Effector memory CD8-positive, alpha-beta T cell (primary cell): ENCODE measurements around the gene SNRNP200.

ENCODE experiments used
- ATAC-seq: fragments of 150-1000 bp; cut with Tn5 transposase; replicated peaks from 2 replicates; pipeline ENCODE4 v1.10.0; 2021; ENCODE audit warnings: mild to moderate bottlenecking, moderate library complexity
- DNase-seq, 3 experiments: peaks; one replicate each; pipeline ENCODE4 v3.0.0; 2021
- H3K27ac Mint-ChIP-seq, 2 donors: one replicate each; pipeline ENCODE4 v1.8.0; 2022; ENCODE audit warnings: mild to moderate bottlenecking in 2 of 2, mixed read lengths in 2 of 2, moderate library complexity in 2 of 2
- H3K27me3 Mint-ChIP-seq, 2 donors: one replicate each; pipeline ENCODE4 v1.8.0; 2022; ENCODE audit warnings: mixed read lengths in 2 of 2
- H3K36me3 Mint-ChIP-seq: one replicate; pipeline ENCODE4 v1.8.0; 2022; ENCODE audit warnings: mild to moderate bottlenecking, moderate library complexity, mixed read lengths; ENCODE audit not compliant: insufficient read depth
- H3K4me1 Mint-ChIP-seq, 2 donors: one replicate each; pipeline ENCODE4 v1.8.0; 2022; ENCODE audit warnings: low read depth in 2 of 2, mixed read lengths in 2 of 2
- H3K4me3 Mint-ChIP-seq, 2 donors: one replicate each; pipeline ENCODE4 v1.8.0; 2022; ENCODE audit warnings: mild to moderate bottlenecking in 2 of 2, mixed read lengths in 2 of 2, moderate library complexity in 2 of 2
- H3K9me3 Mint-ChIP-seq, 2 donors: one replicate each; pipeline ENCODE4 v1.8.0; 2022; ENCODE audit warnings: mixed read lengths in 2 of 2

Gene SNRNP200

GRCh38 chr2:96233436-96233835 is 71.9 kb downstream of the SNRNP200 start:
- no peak for DNase-seq
- Mint-ChIP-seq H3K27me3 (no peaks in the 10 kb centered on the region), H3K27ac (peak overlapping the region in 1 of 2 donors; percentile 49), H3K36me3 (peaks cover 3% of the 10 kb centered on the region), H3K9me3 (no peaks in the 10 kb centered on the region), H3K4me1 (peaks cover 3 to 4% of the 10 kb centered on the region in 2 donors), H3K4me3 (no peak overlapping the region)
- ATAC-seq, result no peak

- peaks cover 3% of the 10 kb centered on the region for H3K36me3 Mint-ChIP-seq
- peaks cover 2 to 3% of the 10 kb centered on the region in 2 donors for H3K4me1 Mint-ChIP-seq
- no peak overlapping the region for H3K4me3 Mint-ChIP-seq
These were observed 74.0 kb downstream of the SNRNP200 start for GRCh38 chr2:96231316-96231715.

GRCh38 chr2:96225016-96225533 is 80.3 kb downstream of the SNRNP200 start:
- Mint-ChIP-seq H3K9me3 (no peaks in the 10 kb centered on the region), H3K4me3 (no peak overlapping the region), H3K27me3 (no peaks in the 10 kb centered on the region), H3K27ac (no peak overlapping the region), H3K36me3 (peaks cover 2% of the 10 kb centered on the region), H3K4me1 (no peaks in the 10 kb centered on the region)
- peak; percentile 26 for ATAC-seq
- no peak for DNase-seq

More at GRCh38 chr2:96231316-96231715, 74.0 kb downstream of the SNRNP200 start:
- no peaks in the 10 kb centered on the region for H3K9me3 Mint-ChIP-seq
- H3K27me3 Mint-ChIP-seq, result no peaks in the 10 kb centered on the region
- no peak overlapping the region for H3K27ac Mint-ChIP-seq
- no peak for ATAC-seq
- DNase-seq, result no peak
